Measurements from ENCODE around the gene SYNPO2. TPM values are rescaled to one million over a fixed set of nuclear protein-coding genes. Genes with fewer than 3 reads are reported as not detected.

SYNPO2 gene
- total RNA-seq, 8 experiments from 2014 or later, result 0.17 to 21.4 (median 8.9) TPM

GRCh38 chr4:119025420-119025819 is 136.8 kb downstream of the SYNPO2 start:
- 0 to 88% (median 72%) methylated on average over 1 to 4 of the region's 4 CpGs for WGBS, 10 experiments
- Histone ChIP-seq H3K4me3 (no peak overlapping the region), H3K27ac (no peak overlapping the region), H3K4me1 (replicated peaks in 1 of 2) (no peaks in the 10 kb centered on the region)
- in situ Hi-C loops (cut with MboI; ENCODE audit: low pct_unique_long_range_greater_than_20kb in 2 of 9, low sequenced_read_pairs in 9 of 9, unreplicated experiment in 9 of 9), result loop anchor here in 4 of 9 experiments (25.0 kb wide), 3 partner anchors 187 to 462 kb away; partner anchors contain the start of gene USP53 (in 1 of the 4)
- peak in 3 of 8 experiments; percentile 55 to 82 (median 82) for ATAC-seq (replicated peaks in 6 of 8)

GRCh38 chr4:119025916-119026661 is 137.4 kb downstream of the SYNPO2 start:
- Histone ChIP-seq H3K4me3 (no peak overlapping the region), H3K27ac (no peak overlapping the region), H3K4me1 (replicated peaks in 1 of 2) (no peaks in the 10 kb centered on the region)
- peak in 3 of 8 experiments; percentile 57 to 97 (median 94) for ATAC-seq (replicated peaks in 6 of 8)
- 0 to 92% (median 80%) methylated on average over 1 to 4 of the region's 4 CpGs; no CpG with 5 or more reads in 1 of the 10 experiments for WGBS, 10 experiments
- in situ Hi-C loops (cut with MboI; ENCODE audit: low pct_unique_long_range_greater_than_20kb in 2 of 9, low sequenced_read_pairs in 9 of 9, unreplicated experiment in 9 of 9), result loop anchor here in 4 of 9 experiments (25.0 kb wide), 3 partner anchors 186 to 461 kb away; partner anchors contain the start of gene USP53 (in 1 of the 4)

- in situ Hi-C loops (cut with MboI; ENCODE audit: low pct_unique_long_range_greater_than_20kb in 2 of 9, low sequenced_read_pairs in 9 of 9, unreplicated experiment in 9 of 9), result loop anchor here in 4 of 9 experiments (25.0 kb wide), 3 partner anchors 185 to 460 kb away; partner anchors contain the start of gene USP53 (in 1 of the 4)
- Histone ChIP-seq H3K4me1 (replicated peaks in 1 of 2) (no peaks in the 10 kb centered on the region), H3K27ac (no peak overlapping the region), H3K4me3 (no peak overlapping the region)
- 34 to 97% (median 67%) methylated on average over 1 to 16 of the region's 22 CpGs; no CpG with 5 or more reads in 1 of the 10 experiments for WGBS, 10 experiments
- ATAC-seq (replicated peaks in 6 of 8), result peak in 2 of 8 experiments; percentile 20 to 32
These were observed 138.2 kb downstream of the SYNPO2 start for GRCh38 chr4:119026662-119027444.

- WGBS, 10 experiments, result 22 to 78% (median 63%) methylated on average over 1 to 2 of the region's 2 CpGs; no CpG with 5 or more reads in 1 of the 10 experiments
- no peak overlapping the region for H3K27ac ChIP-seq
- ATAC-seq (replicated peaks in 6 of 8), result no peak
- no peak overlapping the region for H3K4me3 ChIP-seq
- in situ Hi-C loops (cut with MboI; ENCODE audit: low pct_unique_long_range_greater_than_20kb in 2 of 9, low sequenced_read_pairs in 9 of 9, unreplicated experiment in 9 of 9), result loop anchor here in 4 of 9 experiments (25.0 kb wide), 3 partner anchors 184 to 459 kb away; partner anchors contain the start of gene USP53 (in 1 of the 4)
- no peaks in the 10 kb centered on the region for H3K4me1 ChIP-seq (replicated peaks in 1 of 2)
These were observed 139.2 kb downstream of the SYNPO2 start for GRCh38 chr4:119027811-119028210.

GRCh38 chr4:119028296-119028695 is 139.6 kb downstream of the SYNPO2 start:
- Histone ChIP-seq H3K4me1 (replicated peaks in 1 of 2) (no peaks in the 10 kb centered on the region), H3K4me3 (no peak overlapping the region), H3K27ac (no peak overlapping the region)
- in situ Hi-C loops (cut with MboI; ENCODE audit: low pct_unique_long_range_greater_than_20kb in 2 of 9, low sequenced_read_pairs in 9 of 9, unreplicated experiment in 9 of 9), result loop anchor here in 4 of 9 experiments (25.0 kb wide), 3 partner anchors 184 to 459 kb away; partner anchors contain the start of gene USP53 (in 1 of the 4)
- 7 to 87% (median 83%) methylated on average over 1 to 2 of the region's 2 CpGs for WGBS, 10 experiments
- no peak for ATAC-seq (replicated peaks in 6 of 8)

- Histone ChIP-seq H3K27ac (no peak overlapping the region), H3K4me1 (replicated peaks in 1 of 2) (no peaks in the 10 kb centered on the region), H3K4me3 (no peak overlapping the region)
- in situ Hi-C loops (cut with MboI; ENCODE audit: low pct_unique_long_range_greater_than_20kb in 2 of 9, low sequenced_read_pairs in 9 of 9, unreplicated experiment in 9 of 9), result loop anchor here in 4 of 9 experiments (25.0 kb wide), 3 partner anchors 182 to 457 kb away; partner anchors contain the start of gene USP53 (in 1 of the 4)
- ATAC-seq (replicated peaks in 6 of 8), result no peak
- WGBS, 10 experiments, result 93 to 100% (median 97%) methylated on average over 2 to 17 of the region's 18 CpGs; no CpG with 5 or more reads in 1 of the 10 experiments
These were observed 141.3 kb downstream of the SYNPO2 start for GRCh38 chr4:119029847-119030535.

GRCh38 chr4:119030536-119030890 is 141.9 kb downstream of the SYNPO2 start:
- no peak for ATAC-seq (replicated peaks in 6 of 8)
- whole genome bisulfite sequencing, 10 experiments, result 80 to 100% (median 90%) methylated on average over 1 to 12 of the region's 12 CpGs; no CpG with 5 or more reads in 3 of the 10 experiments
- Histone ChIP-seq H3K4me1 (replicated peaks in 1 of 2) (no peaks in the 10 kb centered on the region), H3K27ac (no peak overlapping the region), H3K4me3 (no peak overlapping the region)
- in situ Hi-C loops (cut with MboI; ENCODE audit: low pct_unique_long_range_greater_than_20kb in 2 of 9, low sequenced_read_pairs in 9 of 9, unreplicated experiment in 9 of 9), result loop anchor here in 4 of 9 experiments (25.0 kb wide), 3 partner anchors 182 to 457 kb away; partner anchors contain the start of gene USP53 (in 1 of the 4)

- no peaks in the 10 kb centered on the region for H3K4me1 ChIP-seq (replicated peaks in 1 of 2)
- no peak overlapping the region for H3K27ac ChIP-seq
- ATAC-seq (replicated peaks in 6 of 8), result no peak
- in situ Hi-C loops (cut with MboI; ENCODE audit: low pct_unique_long_range_greater_than_20kb in 2 of 9, low sequenced_read_pairs in 9 of 9, unreplicated experiment in 9 of 9), result loop anchor here in 4 of 9 experiments (25.0 kb wide), 3 partner anchors 181 to 456 kb away; partner anchors contain the start of gene USP53 (in 1 of the 4)
- 65 to 100% (median 90%) methylated on average over 2 to 9 of the region's 11 CpGs for whole genome bisulfite sequencing, 10 experiments
- no peak overlapping the region for H3K4me3 ChIP-seq
These were observed 142.6 kb downstream of the SYNPO2 start for GRCh38 chr4:119031218-119031617.

- no peak overlapping the region for H3K4me3 ChIP-seq
- in situ Hi-C loops (cut with MboI; ENCODE audit: low pct_unique_long_range_greater_than_20kb in 2 of 9, low sequenced_read_pairs in 9 of 9, unreplicated experiment in 9 of 9), result loop anchor here in 4 of 9 experiments (25.0 kb wide), 3 partner anchors 179 to 454 kb away; partner anchors contain the start of gene USP53 (in 1 of the 4)
- H3K27ac ChIP-seq, result no peak overlapping the region
- H3K4me1 ChIP-seq (replicated peaks in 1 of 2), result no peaks in the 10 kb centered on the region
- whole genome bisulfite sequencing, 10 experiments, result 17 to 100% (median 73%) methylated on average over 1 to 6 of the region's 6 CpGs
- ATAC-seq (replicated peaks in 6 of 8), result no peak
These were observed 144.4 kb downstream of the SYNPO2 start for GRCh38 chr4:119032921-119033685.

- no peak overlapping the region for H3K4me3 ChIP-seq
- in situ Hi-C loops (cut with MboI; ENCODE audit: low pct_unique_long_range_greater_than_20kb in 2 of 9, low sequenced_read_pairs in 9 of 9, unreplicated experiment in 9 of 9), result loop anchor here in 4 of 9 experiments (25.0 kb wide), 3 partner anchors 178 to 453 kb away; partner anchors contain the start of gene USP53 (in 1 of the 4)
- H3K4me1 ChIP-seq (replicated peaks in 1 of 2), result no peaks in the 10 kb centered on the region
- 73 to 100% (median 89%) methylated on average over 1 to 3 of the region's 4 CpGs; no CpG with 5 or more reads in 2 of the 10 experiments for WGBS, 10 experiments
- no peak overlapping the region for H3K27ac ChIP-seq
- no peak for ATAC-seq (replicated peaks in 6 of 8)
These were observed 145.8 kb downstream of the SYNPO2 start for GRCh38 chr4:119034276-119035008.

Data from motor neuron (in vitro differentiated cells).